ENCODE data around the gene OTX1.
"Not testable (repeated sequence)": the region's sequence is repeated elsewhere in the genome, so short reads cannot be mapped to it uniquely, and the experiment has no call there.

The OTX1 gene

GRCh38 chr2:63059793-63060471, 9.3 kb downstream of the OTX1 start:
- no peak for DNase-seq

- DNase-seq, result no peak
Observed at GRCh38 chr2:63060472-63060991, 9.9 kb downstream of the OTX1 start.

- DNase-seq, result no peak
Observed at GRCh38 chr2:63064197-63064596, 13.6 kb downstream of the OTX1 start.

GRCh38 chr2:63064661-63065060, 14.0 kb downstream of the OTX1 start:
- DNase-seq, result no peak

- no peak for DNase-seq
Observed at GRCh38 chr2:63066265-63066664, 15.6 kb downstream of the OTX1 start.

- DNase-seq, result no peak
Observed at GRCh38 chr2:63066838-63067237, 16.2 kb downstream of the OTX1 start.

GRCh38 chr2:63071664-63072063, 21.0 kb downstream of the OTX1 start:
- DNase-seq, result no peak

- no peak for DNase-seq
Observed at GRCh38 chr2:63073994-63074393, 23.4 kb downstream of the OTX1 start.

- DNase-seq, result not testable (repeated sequence)
Observed at GRCh38 chr2:63074399-63074798, 23.8 kb downstream of the OTX1 start.

- DNase-seq, result peak; percentile 3
Observed at GRCh38 chr2:63078852-63079606, 28.4 kb downstream of the OTX1 start.

GRCh38 chr2:63081404-63081803, 30.8 kb downstream of the OTX1 start:
- DNase-seq, result peak; percentile 1

GRCh38 chr2:63086687-63087086, 36.1 kb downstream of the OTX1 start:
- DNase-seq, result no peak

GRCh38 chr2:63092401-63092800, 41.8 kb downstream of the OTX1 start:
- DNase-seq, result no peak

GRCh38 chr2:63092857-63093256, 42.2 kb downstream of the OTX1 start:
- DNase-seq, result no peak

GRCh38 chr2:63093502-63093901, 42.9 kb downstream of the OTX1 start:
- no peak for DNase-seq

- DNase-seq, result no peak
Observed at GRCh38 chr2:63096491-63096890, 45.9 kb downstream of the OTX1 start.

- no peak for DNase-seq
Observed at GRCh38 chr2:63099032-63099431, 48.4 kb downstream of the OTX1 start.

- no peak for DNase-seq
Observed at GRCh38 chr2:63101954-63102353, 51.3 kb downstream of the OTX1 start.

- DNase-seq, result no peak
Observed at GRCh38 chr2:63104482-63104881, 53.9 kb downstream of the OTX1 start.

Measured in fibroblast of skin of right biceps (primary cell).